IMR-90 (cell line): ENCODE data around the gene CCNT2. TPM values are rescaled to one million over a fixed set of nuclear protein-coding genes. Genes with fewer than 3 reads are reported as not detected.

Experiments
- ATAC-seq: fragments of 200-7000 bp; cut with Tn5 transposase; 2 replicates; pipeline ENCODE4 v1.9.1; 2020; ENCODE audit warnings: low read depth, mild to moderate bottlenecking, moderate library complexity
- BruUV-seq: library from RNA; stranded (reverse); fragments of 400-500 nt; replicated peaks from 2 replicates; lab custom pipeline; 2021; lab: Mats Ljungman, UMichigan
- CTCF ChIA-PET: fragments of 300-600 bp; formaldehyde crosslinking; extraction: SDS; loops from one replicate; lab custom pipeline; 2021; ENCODE audit warnings: antibody characterized with exemption; lab: Yijun Ruan, JAX
- POLR2A ChIA-PET: fragments of 300-600 bp; sonication (Branson Sonifier 250); formaldehyde crosslinking; loops from one replicate; lab custom pipeline; 2022; ENCODE audit warnings: antibody characterized with exemption; ENCODE audit not compliant: unreplicated experiment; lab: Charles Lee
- DNase-seq: peaks from one replicate; pipeline ENCODE4 v3.0.0; 2013
- H2AFZ ChIP-seq: replicated peaks from 2 replicates; pipeline ENCODE3; 2013; ENCODE audit warnings: low read length, mild to moderate bottlenecking; ENCODE audit not compliant: poor library complexity
- H2AK5ac ChIP-seq: 2 replicates; pipeline ENCODE4 v1.6.1; 2013; ENCODE audit warnings: low read depth, low read length, inconsistent platforms
- H2AK9ac ChIP-seq: replicated peaks from 2 replicates; pipeline ENCODE3; 2013; ENCODE audit warnings: mild to moderate bottlenecking, low read depth, low read length, moderate library complexity; ENCODE audit not compliant: poor library complexity
- H2BK120ac ChIP-seq: 2 replicates; pipeline ENCODE4 v1.6.1; 2013; ENCODE audit warnings: low read depth, low read length, inconsistent platforms
- H2BK15ac ChIP-seq: 3 replicates; pipeline ENCODE4 v1.6.1; 2013; ENCODE audit warnings: low read depth, low read length, inconsistent platforms
- H2BK20ac ChIP-seq: 2 replicates; pipeline ENCODE4 v1.6.1; 2013; ENCODE audit warnings: low read depth, mild to moderate bottlenecking, inconsistent platforms, low read length, moderate library complexity
- H2BK5ac ChIP-seq: 2 replicates; pipeline ENCODE4 v1.6.1; 2013; ENCODE audit warnings: mild to moderate bottlenecking, low read depth, low read length, inconsistent platforms; ENCODE audit not compliant: poor library complexity, severe bottlenecking
- H3K14ac ChIP-seq: replicated peaks from 2 replicates; pipeline ENCODE4 v1.6.1; 2013; ENCODE audit warnings: low read depth, low read length, inconsistent platforms
- H3K18ac ChIP-seq: 2 replicates; pipeline ENCODE4 v1.6.1; 2013; ENCODE audit warnings: low read depth, low read length, control low read depth
- H3K23ac ChIP-seq: 2 replicates; pipeline ENCODE4 v1.6.1; 2013; ENCODE audit warnings: low read depth, low read length, inconsistent platforms
- H3K27ac ChIP-seq: 2 replicates; pipeline ENCODE4 v1.5.1; 2013; ENCODE audit warnings: mild to moderate bottlenecking, control low read depth, low read length; ENCODE audit not compliant: insufficient read depth
- H3K27me3 ChIP-seq: 2 replicates; pipeline ENCODE4 v1.6.1; 2013; ENCODE audit warnings: low read length; ENCODE audit not compliant: control insufficient read depth, insufficient read depth
- H3K36me3 ChIP-seq: 2 replicates; pipeline ENCODE4 v1.6.1; 2013; ENCODE audit warnings: low read length, mixed read lengths; ENCODE audit not compliant: control insufficient read depth, insufficient read depth
- H3K4ac ChIP-seq: 2 replicates; pipeline ENCODE4 v1.6.1; 2013; ENCODE audit warnings: low read depth, low read length, inconsistent platforms
- H3K4me1 ChIP-seq: 2 replicates; pipeline ENCODE4 v1.6.1; 2013; ENCODE audit warnings: low read length, mixed read lengths; ENCODE audit not compliant: control insufficient read depth, insufficient read depth
- H3K4me2 ChIP-seq: 2 replicates; pipeline ENCODE4 v1.6.1; 2013; ENCODE audit warnings: low read depth, mild to moderate bottlenecking, control low read depth, low read length, moderate library complexity
- H3K4me3 ChIP-seq: 2 replicates; pipeline ENCODE4 v1.5.1; 2013; ENCODE audit warnings: low read depth, mild to moderate bottlenecking, control low read depth, low read length, moderate library complexity; ENCODE audit not compliant: insufficient read depth
- H3K56ac ChIP-seq: 2 replicates; pipeline ENCODE4 v1.6.1; 2013; ENCODE audit warnings: low read length, inconsistent platforms; ENCODE audit not compliant: insufficient read depth; ENCODE audit errors: extremely low read depth
- H3K79me1 ChIP-seq, 2 experiments: 2 replicates each; pipeline ENCODE4 v1.6.1; 2013; ENCODE audit warnings: low read length in 2 of 2, inconsistent platforms in 1 of 2, low read depth in 1 of 2
- H3K9ac ChIP-seq: 2 replicates; pipeline ENCODE4 v1.6.1; 2013; ENCODE audit warnings: low read depth, low read length, control low read depth
- H3K9me1 ChIP-seq: 2 replicates; pipeline ENCODE4 v1.6.1; 2013; ENCODE audit warnings: low read length, inconsistent platforms; ENCODE audit not compliant: insufficient read depth
- H3K9me3 ChIP-seq: 2 replicates; pipeline ENCODE4 v1.6.1; 2013; ENCODE audit warnings: low read length; ENCODE audit not compliant: control insufficient read depth, insufficient read depth
- H4K20me1 ChIP-seq: 2 replicates; pipeline ENCODE4 v1.6.1; 2013; ENCODE audit warnings: low read length, inconsistent platforms; ENCODE audit not compliant: insufficient read depth
- H4K5ac ChIP-seq: 2 replicates; pipeline ENCODE4 v1.6.1; 2013; ENCODE audit warnings: mild to moderate bottlenecking, low read depth, low read length, control low read depth
- H4K8ac ChIP-seq, 2 experiments: 2 replicates each; pipeline ENCODE4 v1.6.1; 2013; ENCODE audit warnings: low read depth in 2 of 2, low read length in 2 of 2, control low read depth in 1 of 2, inconsistent platforms in 1 of 2
- H4K91ac ChIP-seq: 2 replicates; pipeline ENCODE4 v1.6.1; 2013; ENCODE audit warnings: low read depth, low read length, inconsistent platforms; ENCODE audit not compliant: insufficient read depth
- BHLHE40 ChIP-seq: fragments of 150-350 bp; IDR thresholded peaks from 2 replicates; pipeline ENCODE4 v1.6.1; 2016; ENCODE audit warnings: mild to moderate bottlenecking, low read depth, low read length
- CEBPB ChIP-seq: IDR thresholded peaks from 2 replicates; pipeline ENCODE4 v1.6.1; 2012; ENCODE audit warnings: low read depth, low read length, improper control_type of control experiment
- CHD1 ChIP-seq: IDR thresholded peaks from 2 replicates; pipeline ENCODE4 v1.6.1; 2012; ENCODE audit warnings: low read depth, low read length, improper control_type of control experiment
- FOS ChIP-seq: fragments of 150-350 bp; IDR thresholded peaks from 2 replicates; pipeline ENCODE4 v1.6.1; 2016; ENCODE audit warnings: low read depth, low read length
- MAFK ChIP-seq: IDR thresholded peaks from 2 replicates; pipeline ENCODE4 v1.6.1; 2012; ENCODE audit warnings: low read depth, low read length, improper control_type of control experiment
- MAZ ChIP-seq: IDR thresholded peaks from 2 replicates; pipeline ENCODE4 v1.6.1; 2012; ENCODE audit warnings: low read depth, mild to moderate bottlenecking, low read length, improper control_type of control experiment, moderate library complexity, borderline replicate concordance
- MXI1 ChIP-seq: IDR thresholded peaks from 2 replicates; pipeline ENCODE4 v1.6.1; 2012; ENCODE audit warnings: low read depth, mild to moderate bottlenecking, low read length, moderate library complexity, borderline replicate concordance
- NFE2L2 ChIP-seq: fragments of 150-350 bp; IDR thresholded peaks from 2 replicates; pipeline ENCODE4 v1.6.1; 2016; ENCODE audit warnings: low read depth, mild to moderate bottlenecking, low read length
- POLR2A ChIP-seq: IDR thresholded peaks from 2 replicates; pipeline ENCODE4 v1.6.1; 2012; ENCODE audit warnings: mild to moderate bottlenecking, low read depth, low read length
- RAD21 ChIP-seq: IDR thresholded peaks from 2 replicates; pipeline ENCODE4 v1.6.1; 2012; ENCODE audit warnings: low read length, improper control_type of control experiment
- RCOR1 ChIP-seq: IDR thresholded peaks from 2 replicates; pipeline ENCODE4 v1.6.1; 2012; ENCODE audit warnings: mild to moderate bottlenecking, low read length, improper control_type of control experiment; ENCODE audit not compliant: insufficient replicate concordance
- RFX5 ChIP-seq: IDR thresholded peaks from 2 replicates; pipeline ENCODE4 v1.8.0; 2012; ENCODE audit warnings: low read depth, mild to moderate bottlenecking, low read length, moderate library complexity
- SMC3 ChIP-seq: fragments of 150-350 bp; IDR thresholded peaks from 2 replicates; pipeline ENCODE4 v1.6.1; 2016; ENCODE audit warnings: low read depth, mild to moderate bottlenecking, antibody characterized with exemption, low read length, moderate library complexity
- WGBS, 2 experiments: methylation state at CpG; one replicate each; pipeline versions ENCODE4 v1.1.5 to v1.1.7; 2013; ENCODE audit warnings: missing lambda C conversion rate in 2 of 2; ENCODE audit not compliant: insufficient read length in 1 of 2; ENCODE audit errors: extremely low coverage in 2 of 2; 5-methylcytosine and 5-hydroxymethylcytosine counted together
- dilution Hi-C: fragments of 300-500 bp; cut with HindIII; formaldehyde crosslinking; loops from one replicate; pipeline ENCODE4 v1.14.3; 2018; ENCODE audit warnings: low sequenced_read_pairs; ENCODE audit not compliant: unreplicated experiment
- in situ Hi-C: fragments of 300-500 bp; cut with MboI; formaldehyde crosslinking; loops from 3 replicates; pipeline ENCODE4 v1.14.3; 2019; ENCODE audit warnings: low sequenced_read_pairs, inconsistent platforms, mixed read lengths
- intact Hi-C: fragments of 100-400 bp; cut with micrococcal nuclease; formaldehyde crosslinking; loops from 2 replicates; pipeline ENCODE4 v1.10.0; 2022
- polyA plus RNA-seq, 3 experiments: library from polyadenylated mRNA; depleted of rRNA; stranded (reverse); fragments of >200 nt; gene quantifications; 2 replicates each; pipeline ENCODE4 v1.2.3, GENCODE V29; 2012; ENCODE audit warnings: low replicate concordance in 1 of 3
- total RNA-seq: library from RNA; depleted of rRNA; stranded (reverse); fragments of >200 nt; gene quantifications from 2 replicates; pipeline ENCODE4 v1.2.3, GENCODE V29; 2012
- TF ChIP-seq, protein P1 (sequence below): fragments of 150-350 bp; IDR thresholded peaks from 2 replicates; pipeline ENCODE4 v1.6.1; 2017; ENCODE audit warnings: mild to moderate bottlenecking, antibody characterized with exemption, low read length, low read depth
- TF ChIP-seq, protein P2 (sequence below): conservative IDR thresholded peaks from 2 replicates; pipeline ENCODE4 v1.5.1; 2012; ENCODE audit warnings: mild to moderate bottlenecking, low read depth, low read length, improper control_type of control experiment
- TF ChIP-seq, protein P3 (sequence below): fragments of 150-350 bp; IDR thresholded peaks from 2 replicates; pipeline ENCODE4 v1.6.1; 2016; ENCODE audit warnings: low read depth, mild to moderate bottlenecking, low read length, moderate library complexity, borderline replicate concordance

Gene CCNT2
- total and polyA plus RNA-seq, 2 of the 4 experiments (the other 2 are of a cell fraction) = 8.8 to 44.6 TPM

DNA sequence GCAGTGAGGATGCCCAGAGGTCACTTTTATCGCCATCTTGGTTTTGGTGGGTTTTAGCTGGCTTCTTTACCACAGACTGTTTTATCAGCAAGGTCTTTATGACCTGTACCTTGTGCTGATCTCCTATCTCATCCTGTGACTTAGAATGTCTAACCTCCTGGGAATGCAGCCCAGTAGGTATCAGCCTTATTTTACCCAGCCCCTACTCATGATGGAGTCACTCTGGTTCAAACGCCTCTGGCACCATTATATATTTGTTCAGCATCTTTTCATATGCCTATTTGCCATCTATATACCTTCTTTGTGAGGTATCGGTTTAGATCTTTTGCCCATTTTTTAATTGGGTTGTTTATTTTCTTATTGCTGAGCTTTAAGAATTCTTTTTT, 7.2 kb upstream of the CCNT2 start:
- intact Hi-C loops = no loop called here

More for the DNA sequence above, 7.2 kb upstream of the CCNT2 start:
- ATAC-seq (no peak), DNase-seq (no peak)
- H4K5ac ChIP-seq = no peak overlapping the region
- H3K4me3 ChIP-seq = no peak overlapping the region
- ChIA-PET POLR2A (no interaction called here), CTCF (interaction anchor here (0.7 kb wide), 1 partner anchor 1093 kb away, joined by 3 read pairs; no protein-coding TSS in a partner anchor)
- H3K9me1 ChIP-seq = no peaks in the 10 kb centered on the region
- H2BK15ac ChIP-seq = no peak overlapping the region
- H3K79me1 ChIP-seq = no peaks in the 10 kb centered on the region
- no peak overlapping the region for H4K91ac ChIP-seq
- H2AK5ac ChIP-seq = no peak overlapping the region
- H4K8ac ChIP-seq = no peak overlapping the region
- H3K4ac ChIP-seq = no peak overlapping the region
- no peak overlapping the region for H2AK9ac ChIP-seq
- no peaks in the 10 kb centered on the region for H4K20me1 ChIP-seq
- dilution Hi-C loops = no loop called here
- no peaks in the 10 kb centered on the region for H3K4me1 ChIP-seq
- H2BK120ac ChIP-seq = no peak overlapping the region
- no peak overlapping the region for H3K56ac ChIP-seq
- H3K36me3 ChIP-seq = no peaks in the 10 kb centered on the region
- H2BK5ac ChIP-seq = no peak overlapping the region
- BruUV-seq = no TSS peak
- no peak overlapping the region for H3K4me2 ChIP-seq
- H3K9ac ChIP-seq = no peak overlapping the region
- H3K27ac ChIP-seq = no peak overlapping the region
- H3K14ac ChIP-seq = no peak overlapping the region
- no peaks in the 10 kb centered on the region for H3K9me3 ChIP-seq
- no peak for TF ChIP-seq MAFK
- TF ChIP-seq, protein P1, sequence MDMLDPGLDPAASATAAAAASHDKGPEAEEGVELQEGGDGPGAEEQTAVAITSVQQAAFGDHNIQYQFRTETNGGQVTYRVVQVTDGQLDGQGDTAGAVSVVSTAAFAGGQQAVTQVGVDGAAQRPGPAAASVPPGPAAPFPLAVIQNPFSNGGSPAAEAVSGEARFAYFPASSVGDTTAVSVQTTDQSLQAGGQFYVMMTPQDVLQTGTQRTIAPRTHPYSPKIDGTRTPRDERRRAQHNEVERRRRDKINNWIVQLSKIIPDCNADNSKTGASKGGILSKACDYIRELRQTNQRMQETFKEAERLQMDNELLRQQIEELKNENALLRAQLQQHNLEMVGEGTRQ = no peak
- no peak for TF ChIP-seq CHD1
- TF ChIP-seq SMC3 = no peak
- no peak for TF ChIP-seq RCOR1
- no peak for TF ChIP-seq POLR2A
- TF ChIP-seq BHLHE40 = no peak
- TF ChIP-seq, protein P2, sequence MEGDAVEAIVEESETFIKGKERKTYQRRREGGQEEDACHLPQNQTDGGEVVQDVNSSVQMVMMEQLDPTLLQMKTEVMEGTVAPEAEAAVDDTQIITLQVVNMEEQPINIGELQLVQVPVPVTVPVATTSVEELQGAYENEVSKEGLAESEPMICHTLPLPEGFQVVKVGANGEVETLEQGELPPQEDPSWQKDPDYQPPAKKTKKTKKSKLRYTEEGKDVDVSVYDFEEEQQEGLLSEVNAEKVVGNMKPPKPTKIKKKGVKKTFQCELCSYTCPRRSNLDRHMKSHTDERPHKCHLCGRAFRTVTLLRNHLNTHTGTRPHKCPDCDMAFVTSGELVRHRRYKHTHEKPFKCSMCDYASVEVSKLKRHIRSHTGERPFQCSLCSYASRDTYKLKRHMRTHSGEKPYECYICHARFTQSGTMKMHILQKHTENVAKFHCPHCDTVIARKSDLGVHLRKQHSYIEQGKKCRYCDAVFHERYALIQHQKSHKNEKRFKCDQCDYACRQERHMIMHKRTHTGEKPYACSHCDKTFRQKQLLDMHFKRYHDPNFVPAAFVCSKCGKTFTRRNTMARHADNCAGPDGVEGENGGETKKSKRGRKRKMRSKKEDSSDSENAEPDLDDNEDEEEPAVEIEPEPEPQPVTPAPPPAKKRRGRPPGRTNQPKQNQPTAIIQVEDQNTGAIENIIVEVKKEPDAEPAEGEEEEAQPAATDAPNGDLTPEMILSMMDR = no peak
- TF ChIP-seq CEBPB = no peak
- TF ChIP-seq NFE2L2 = no peak
- no peak for TF ChIP-seq FOS
- TF ChIP-seq, protein P3, sequence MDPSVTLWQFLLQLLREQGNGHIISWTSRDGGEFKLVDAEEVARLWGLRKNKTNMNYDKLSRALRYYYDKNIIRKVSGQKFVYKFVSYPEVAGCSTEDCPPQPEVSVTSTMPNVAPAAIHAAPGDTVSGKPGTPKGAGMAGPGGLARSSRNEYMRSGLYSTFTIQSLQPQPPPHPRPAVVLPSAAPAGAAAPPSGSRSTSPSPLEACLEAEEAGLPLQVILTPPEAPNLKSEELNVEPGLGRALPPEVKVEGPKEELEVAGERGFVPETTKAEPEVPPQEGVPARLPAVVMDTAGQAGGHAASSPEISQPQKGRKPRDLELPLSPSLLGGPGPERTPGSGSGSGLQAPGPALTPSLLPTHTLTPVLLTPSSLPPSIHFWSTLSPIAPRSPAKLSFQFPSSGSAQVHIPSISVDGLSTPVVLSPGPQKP = no peak
- TF ChIP-seq MAZ = no peak
- no peak for TF ChIP-seq MXI1
- no peak for TF ChIP-seq RAD21
- no peak for TF ChIP-seq RFX5
- no peak overlapping the region for H2BK20ac ChIP-seq
- H3K27me3 ChIP-seq = no peaks in the 10 kb centered on the region
- H2AFZ ChIP-seq = no peak overlapping the region
- no peak overlapping the region for H3K18ac ChIP-seq
- WGBS, 2 experiments = no CpG with 5 or more reads among the region's 3 CpGs
- H3K23ac ChIP-seq = no peak overlapping the region
- in situ Hi-C loops = loop anchor here (10.0 to 25.0 kb wide), 2 partner anchors 797 to 1024 kb away; no protein-coding TSS in a partner anchor
